ENCODE data around the gene FAM227B.
"Not testable (repeated sequence)": the region's sequence is repeated elsewhere in the genome, so short reads cannot be mapped to it uniquely, and the experiment has no call there.

Gene FAM227B

GRCh38 chr15:49382394-49382793 is 238.2 kb downstream of the FAM227B start:
- Mint-ChIP-seq H3K4me1 (peaks cover 0 to 3% of the 10 kb centered on the region in 2 donors), H3K27ac (no peak overlapping the region), H3K27me3 (no peaks in the 10 kb centered on the region), H3K4me3 (no peak overlapping the region), H3K36me3 (no peaks in the 10 kb centered on the region), H3K9me3 (no peaks in the 10 kb centered on the region)
- ATAC-seq (replicated peaks) (no peak), DNase-seq (no peak)

DNA sequence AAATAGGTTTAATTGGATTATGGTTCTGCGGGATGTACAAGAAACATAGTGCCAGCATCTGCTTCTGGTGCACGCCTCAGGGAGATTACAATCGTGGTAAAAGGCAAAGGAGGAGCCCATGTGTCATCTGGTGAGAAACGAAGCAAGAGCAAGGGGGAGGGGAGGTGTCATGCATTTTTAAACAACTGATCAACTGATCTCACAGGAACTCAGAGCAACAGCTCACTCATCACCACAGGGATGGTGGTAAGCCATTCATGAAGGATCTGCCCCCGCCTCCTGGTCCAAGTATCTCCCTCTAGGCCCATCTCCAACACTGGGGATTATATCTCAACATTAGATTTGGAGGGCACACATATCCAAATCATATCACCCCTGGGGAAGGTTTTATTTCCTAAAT is 239.7 kb downstream of the FAM227B start:
- no peaks in the 10 kb centered on the region for H3K4me1 Mint-ChIP-seq
- no peak for ATAC-seq (replicated peaks)
- DNase-seq: no peak
- H3K27me3 Mint-ChIP-seq: no peaks in the 10 kb centered on the region
- H3K4me3 Mint-ChIP-seq: no peak overlapping the region
- H3K27ac Mint-ChIP-seq: no peak overlapping the region
- H3K36me3 Mint-ChIP-seq: no peaks in the 10 kb centered on the region
- H3K9me3 Mint-ChIP-seq: no peaks in the 10 kb centered on the region

GRCh38 chr15:49379996-49380395 is 240.6 kb downstream of the FAM227B start:
- no peaks in the 10 kb centered on the region for H3K9me3 Mint-ChIP-seq
- no peaks in the 10 kb centered on the region for H3K27me3 Mint-ChIP-seq

DNA sequence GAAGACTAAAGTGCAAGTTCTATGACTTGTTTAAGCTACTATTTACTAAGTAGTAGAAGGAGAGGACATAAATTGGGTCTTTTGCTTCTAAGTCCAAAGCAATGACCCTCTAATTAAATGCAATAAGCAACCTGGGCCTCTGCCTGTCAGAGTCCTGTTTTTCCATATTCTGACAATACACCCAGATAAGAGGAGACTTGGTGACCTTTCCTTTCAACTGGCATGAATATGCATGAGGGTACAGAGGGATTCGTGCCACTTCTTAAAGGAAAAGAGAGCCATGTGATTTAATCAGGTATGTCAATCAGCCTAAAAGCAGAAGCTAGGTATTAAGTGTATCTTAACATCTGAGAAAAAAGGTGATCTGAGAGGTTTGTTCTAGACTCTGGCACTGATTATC is 248.3 kb downstream of the FAM227B start:
- Mint-ChIP-seq H3K4me1 (no peaks in the 10 kb centered on the region), H3K27ac (no peak overlapping the region), H3K36me3 (no peaks in the 10 kb centered on the region), H3K27me3 (no peaks in the 10 kb centered on the region), H3K4me3 (no peak overlapping the region), H3K9me3 (no peaks in the 10 kb centered on the region)
- ATAC-seq (replicated peaks) (no peak), DNase-seq (no peak)

More at GRCh38 chr15:49379996-49380395, 240.6 kb downstream of the FAM227B start:
- no peaks in the 10 kb centered on the region for H3K36me3 Mint-ChIP-seq
- peak in 1 of 2 donors; percentile 29 for ATAC-seq (replicated peaks)
- no peaks in the 10 kb centered on the region for H3K4me1 Mint-ChIP-seq
- no peak for DNase-seq
- no peak overlapping the region for H3K4me3 Mint-ChIP-seq
- no peak overlapping the region for H3K27ac Mint-ChIP-seq

- Mint-ChIP-seq H3K4me3 (no peak overlapping the region), H3K4me1 (no peaks in the 10 kb centered on the region), H3K27me3 (no peaks in the 10 kb centered on the region), H3K27ac (no peak overlapping the region), H3K36me3 (peaks cover 2 to 4% of the 10 kb centered on the region in 2 donors), H3K9me3 (peaks cover 0 to 4% of the 10 kb centered on the region in 2 donors)
- ATAC-seq (replicated peaks): no peak
- no peak for DNase-seq
Observed at GRCh38 chr15:49370782-49371181, 249.8 kb downstream of the FAM227B start.

DNA sequence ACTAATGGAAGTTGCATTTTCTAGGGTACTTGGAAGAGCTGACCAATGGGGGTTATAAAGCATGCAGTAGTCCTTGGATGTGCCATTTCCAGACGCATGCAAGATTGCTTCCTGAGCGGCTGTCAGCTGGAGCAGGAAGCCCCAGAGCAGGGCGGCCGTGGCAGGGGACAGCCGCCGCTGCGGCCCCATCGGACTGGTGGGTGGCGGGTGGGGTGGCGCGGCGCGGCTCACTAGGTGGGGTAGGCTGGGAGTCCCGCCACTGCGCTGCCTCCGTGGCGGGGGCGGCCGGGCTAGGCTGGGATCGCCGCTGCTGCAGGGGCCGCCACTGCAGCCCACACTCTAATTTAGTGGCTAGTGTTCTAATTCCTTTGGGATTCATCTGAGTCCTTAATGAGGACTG is 254.1 kb downstream of the FAM227B start:
- H3K9me3 Mint-ChIP-seq: peaks cover 8 to 9% of the 10 kb centered on the region in 2 donors
- peaks cover 2 to 4% of the 10 kb centered on the region in 2 donors for H3K36me3 Mint-ChIP-seq
- DNase-seq: no peak
- peaks cover 0 to 4% of the 10 kb centered on the region in 2 donors for H3K4me1 Mint-ChIP-seq
- no peaks in the 10 kb centered on the region for H3K27me3 Mint-ChIP-seq
- no peak overlapping the region for H3K4me3 Mint-ChIP-seq
- ATAC-seq (replicated peaks): no peak
- no peak overlapping the region for H3K27ac Mint-ChIP-seq

GRCh38 chr15:49361370-49361769 is 259.2 kb downstream of the FAM227B start:
- no peak overlapping the region for H3K4me3 Mint-ChIP-seq
- DNase-seq (no peak), ATAC-seq (replicated peaks) (no peak)
- H3K9me3 Mint-ChIP-seq: peaks cover 8% of the 10 kb centered on the region in 2 donors
- peaks cover 2 to 3% of the 10 kb centered on the region in 2 donors for H3K36me3 Mint-ChIP-seq
- H3K4me1 Mint-ChIP-seq: peaks cover 0 to 4% of the 10 kb centered on the region in 2 donors
- H3K27ac Mint-ChIP-seq: no peak overlapping the region
- H3K27me3 Mint-ChIP-seq: no peaks in the 10 kb centered on the region

DNA sequence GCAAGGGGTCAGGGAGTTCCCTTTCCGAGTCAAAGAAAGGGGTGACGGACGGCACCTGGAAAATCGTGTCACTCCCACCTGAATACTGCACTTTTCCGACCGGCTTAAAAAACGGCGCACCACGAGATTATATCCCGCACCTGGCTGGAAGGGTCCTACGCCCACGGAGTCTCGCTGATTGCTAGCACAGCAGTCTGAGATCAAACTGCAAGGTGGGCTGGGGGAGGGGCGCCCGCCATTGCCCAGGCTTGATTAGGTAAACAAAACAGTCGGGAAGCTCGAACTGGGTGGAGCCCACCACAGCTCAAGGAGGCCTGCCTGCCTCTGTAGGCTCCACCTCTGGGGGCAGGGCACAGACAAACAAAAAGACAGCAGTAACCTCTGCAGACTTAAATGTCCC is 266.2 kb downstream of the FAM227B start:
- H3K27me3 Mint-ChIP-seq; H3K4me1 Mint-ChIP-seq; H3K4me3 Mint-ChIP-seq; ATAC-seq (replicated peaks); H3K9me3 Mint-ChIP-seq; DNase-seq; H3K36me3 Mint-ChIP-seq; H3K27ac Mint-ChIP-seq: not testable (repeated sequence)

DNA sequence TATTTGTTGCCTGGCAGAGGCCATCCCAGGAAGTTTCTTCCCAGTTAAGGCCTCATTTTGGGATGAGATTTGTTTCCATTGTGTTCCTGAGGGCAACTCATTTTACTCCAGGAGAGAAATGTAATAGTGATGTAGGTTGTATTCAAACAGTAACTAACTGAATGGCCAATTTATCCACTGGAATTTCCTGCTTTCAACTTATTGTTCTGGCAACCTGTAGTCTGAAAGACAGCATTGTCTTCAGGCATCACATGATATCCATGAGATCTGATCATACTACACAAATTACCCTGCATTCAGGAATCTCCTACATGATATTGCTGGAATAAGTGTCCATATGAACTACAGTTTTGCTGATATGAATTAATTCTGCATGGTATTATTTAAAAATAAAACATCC is 277.1 kb downstream of the FAM227B start:
- Mint-ChIP-seq H3K9me3 (peaks cover 3 to 5% of the 10 kb centered on the region in 2 donors), H3K27ac (no peak overlapping the region), H3K36me3 (peaks cover 22 to 36% of the 10 kb centered on the region in 2 donors), H3K4me3 (no peak overlapping the region), H3K27me3 (no peaks in the 10 kb centered on the region), H3K4me1 (no peaks in the 10 kb centered on the region)
- ATAC-seq (replicated peaks): no peak
- DNase-seq: no peak

DNA sequence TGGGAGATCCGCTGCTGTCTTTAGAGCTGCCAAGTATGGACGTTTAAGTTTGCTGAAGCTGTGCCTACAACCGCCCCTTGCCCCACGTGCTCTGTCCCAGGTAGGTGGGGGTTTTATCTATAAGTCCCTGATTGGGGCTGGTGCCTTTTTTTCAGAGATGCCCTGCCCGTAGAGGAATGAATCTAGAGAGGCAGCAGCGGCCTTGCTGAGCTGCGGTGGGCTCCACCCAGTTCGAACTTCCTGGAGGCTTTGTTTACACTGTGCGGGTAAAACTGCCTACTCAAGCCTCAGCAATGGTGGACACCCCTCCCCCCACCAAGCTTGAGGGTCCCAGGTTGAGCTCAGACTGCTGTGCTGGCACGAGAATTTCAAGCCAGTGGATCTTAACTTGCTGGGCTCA is 281.0 kb downstream of the FAM227B start:
- no peak for ATAC-seq (replicated peaks)
- peaks cover 27 to 42% of the 10 kb centered on the region in 2 donors for H3K36me3 Mint-ChIP-seq
- no peaks in the 10 kb centered on the region for H3K4me1 Mint-ChIP-seq
- H3K9me3 Mint-ChIP-seq: peaks cover 5 to 10% of the 10 kb centered on the region in 2 donors
- H3K4me3 Mint-ChIP-seq: no peak overlapping the region
- no peak for DNase-seq
- no peaks in the 10 kb centered on the region for H3K27me3 Mint-ChIP-seq
- no peak overlapping the region for H3K27ac Mint-ChIP-seq

DNA sequence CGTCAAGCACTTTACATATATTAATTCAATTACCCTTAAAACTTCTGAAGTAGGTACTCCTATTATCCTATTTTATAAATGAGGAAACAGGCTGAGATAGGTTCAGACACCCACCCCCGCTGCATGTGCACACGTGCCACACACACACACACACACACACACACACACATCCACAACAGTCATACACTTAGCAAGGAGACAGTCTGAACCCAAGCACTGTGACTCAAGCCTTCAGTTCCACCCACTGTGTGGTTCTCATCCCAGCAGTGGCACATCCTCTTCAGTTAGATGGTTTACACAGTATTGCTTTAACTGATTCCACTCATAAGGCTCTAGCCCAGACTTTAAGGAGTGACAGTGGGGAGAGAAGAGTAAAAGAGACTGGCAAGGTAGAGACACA is 288.7 kb downstream of the FAM227B start:
- H3K36me3 Mint-ChIP-seq: peaks cover 10 to 25% of the 10 kb centered on the region in 2 donors
- no peaks in the 10 kb centered on the region for H3K9me3 Mint-ChIP-seq
- no peaks in the 10 kb centered on the region for H3K4me1 Mint-ChIP-seq
- H3K27ac Mint-ChIP-seq: no peak overlapping the region
- DNase-seq (no peak), ATAC-seq (replicated peaks) (no peak)
- no peak overlapping the region for H3K4me3 Mint-ChIP-seq
- no peaks in the 10 kb centered on the region for H3K27me3 Mint-ChIP-seq

- ATAC-seq (replicated peaks): no peak
- Mint-ChIP-seq H3K4me3 (no peak overlapping the region), H3K9me3 (no peaks in the 10 kb centered on the region), H3K27me3 (no peaks in the 10 kb centered on the region), H3K27ac (no peak overlapping the region), H3K36me3 (peaks cover 10 to 25% of the 10 kb centered on the region in 2 donors), H3K4me1 (no peaks in the 10 kb centered on the region)
- DNase-seq: no peak
Observed at GRCh38 chr15:49331442-49331841, 289.2 kb downstream of the FAM227B start.

- no peaks in the 10 kb centered on the region for H3K9me3 Mint-ChIP-seq
- DNase-seq (no peak), ATAC-seq (replicated peaks) (no peak)
- H3K36me3 Mint-ChIP-seq: peaks cover 10 to 24% of the 10 kb centered on the region in 2 donors
- no peaks in the 10 kb centered on the region for H3K27me3 Mint-ChIP-seq
- no peak overlapping the region for H3K4me3 Mint-ChIP-seq
- no peaks in the 10 kb centered on the region for H3K4me1 Mint-ChIP-seq
- no peak overlapping the region for H3K27ac Mint-ChIP-seq
Observed at GRCh38 chr15:49330166-49330565, 290.5 kb downstream of the FAM227B start.

DNA sequence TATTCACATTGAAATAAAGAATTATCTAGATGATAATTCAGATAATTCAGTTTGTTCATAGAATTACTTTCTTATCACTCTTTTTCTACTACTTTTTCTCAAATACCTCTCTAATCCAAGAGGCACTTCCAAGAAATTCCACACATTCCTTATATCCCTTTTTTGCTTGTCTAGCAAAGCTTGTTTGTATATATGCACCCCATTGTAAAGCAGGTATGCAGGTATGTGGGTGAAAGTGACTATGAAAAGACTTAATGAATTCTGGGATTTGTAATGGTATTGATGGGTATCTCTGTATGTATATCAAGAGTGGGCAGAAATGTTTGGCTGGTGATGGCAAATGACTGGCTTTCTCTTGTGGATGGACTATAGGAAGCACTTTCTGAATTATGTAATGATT is 291.7 kb downstream of the FAM227B start:
- H3K4me1 Mint-ChIP-seq: no peaks in the 10 kb centered on the region
- peaks cover 10 to 22% of the 10 kb centered on the region in 2 donors for H3K36me3 Mint-ChIP-seq
- H3K27me3 Mint-ChIP-seq: no peaks in the 10 kb centered on the region
- no peak overlapping the region for H3K4me3 Mint-ChIP-seq
- no peak overlapping the region for H3K27ac Mint-ChIP-seq
- DNase-seq: no peak
- no peaks in the 10 kb centered on the region for H3K9me3 Mint-ChIP-seq
- ATAC-seq (replicated peaks): no peak

DNA sequence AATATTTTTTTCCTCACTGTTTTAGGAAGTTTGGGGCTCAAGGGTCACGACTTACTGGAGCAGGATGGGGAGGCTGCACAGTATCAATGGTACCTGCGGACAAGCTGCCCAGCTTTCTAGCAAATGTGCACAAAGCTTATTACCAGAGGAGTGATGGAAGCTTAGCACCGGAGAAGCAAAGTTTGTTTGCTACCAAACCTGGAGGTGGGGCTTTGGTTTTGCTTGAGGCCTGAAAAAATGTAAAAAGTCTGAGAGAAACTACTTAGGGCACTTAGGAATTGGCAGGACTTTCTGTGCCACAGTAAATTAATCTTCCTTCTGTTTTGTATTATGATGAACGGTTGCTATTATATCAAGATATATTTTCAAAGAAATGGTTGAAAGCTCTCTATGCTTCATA is 292.7 kb downstream of the FAM227B start:
- no peak overlapping the region for H3K27ac Mint-ChIP-seq
- no peak overlapping the region for H3K4me3 Mint-ChIP-seq
- H3K4me1 Mint-ChIP-seq: no peaks in the 10 kb centered on the region
- peaks cover 11 to 25% of the 10 kb centered on the region in 2 donors for H3K36me3 Mint-ChIP-seq
- H3K9me3 Mint-ChIP-seq: no peaks in the 10 kb centered on the region
- no peaks in the 10 kb centered on the region for H3K27me3 Mint-ChIP-seq
- DNase-seq (no peak), ATAC-seq (replicated peaks) (no peak)

GRCh38 chr15:49323207-49323606 is 297.4 kb downstream of the FAM227B start:
- Mint-ChIP-seq H3K4me1 (no peaks in the 10 kb centered on the region), H3K27me3 (no peaks in the 10 kb centered on the region), H3K27ac (no peak overlapping the region), H3K36me3 (peaks cover 13 to 46% of the 10 kb centered on the region in 2 donors), H3K9me3 (no peaks in the 10 kb centered on the region), H3K4me3 (no peak overlapping the region)
- DNase-seq: no peak
- ATAC-seq (replicated peaks): no peak
